ENCODE data around the gene PDZRN4.

DNA sequence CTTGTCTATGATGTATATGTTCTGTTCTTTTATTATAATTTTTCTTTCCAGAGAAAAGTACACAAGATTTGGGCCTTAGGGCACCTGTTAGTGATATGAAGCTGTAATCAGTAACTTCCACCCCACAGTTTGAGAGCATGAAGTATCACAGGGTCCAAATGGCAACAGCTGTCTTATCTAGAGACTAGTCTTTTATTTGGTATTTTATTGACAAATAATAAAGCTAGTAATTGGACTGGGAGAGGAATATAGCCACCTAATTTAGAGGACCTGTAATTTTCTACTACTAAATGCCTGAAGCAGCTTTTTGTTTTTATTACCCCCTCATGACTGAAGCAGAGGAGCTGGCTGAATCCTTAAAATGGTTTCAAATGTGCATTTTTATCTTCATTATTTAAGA, 174.8 kb downstream of the PDZRN4 start:
- TF ChIP-seq YY1 (IDR thresholded peaks at IDR 0.05; ENCODE audit: insufficient read depth, insufficient read length) = no peak
- no peak for TF ChIP-seq SUZ12 (IDR thresholded peaks at IDR 0.05; ENCODE audit: extremely low read depth, insufficient read depth, insufficient read length)
